H9 (cell line): ENCODE results near the gene RALGPS2. TPM values are rescaled to one million over a fixed set of nuclear protein-coding genes. Genes with fewer than 3 reads are reported as not detected.

Source experiments
- DNase-seq: peaks from one replicate; pipeline ENCODE4 v3.0.0-alpha.2; 2017
- H2AFZ ChIP-seq: one replicate; pipeline ENCODE4 v1.6.1; 2013; ENCODE audit warnings: mild to moderate bottlenecking, low read length, control low read depth, moderate library complexity
- H2AK5ac ChIP-seq: 2 replicates; pipeline ENCODE4 v1.6.1; 2013; ENCODE audit warnings: low read length, control low read depth, mixed read lengths; ENCODE audit not compliant: insufficient read length
- H2BK120ac ChIP-seq: one replicate; pipeline ENCODE4 v1.6.1; 2013; ENCODE audit warnings: low read depth, mild to moderate bottlenecking, low read length, control low read depth, inconsistent platforms; ENCODE audit not compliant: poor library complexity, severe bottlenecking
- H2BK12ac ChIP-seq: 2 replicates; pipeline ENCODE4 v1.6.1; 2013; ENCODE audit warnings: low read length, control low read depth, mixed read lengths, low read depth; ENCODE audit not compliant: insufficient read length
- H2BK15ac ChIP-seq: 2 replicates; pipeline ENCODE4 v1.6.1; 2013; ENCODE audit warnings: low read depth, low read length, control low read depth
- H2BK20ac ChIP-seq: one replicate; pipeline ENCODE4 v1.6.1; 2013; ENCODE audit warnings: low read depth, mild to moderate bottlenecking, low read length, control low read depth, inconsistent platforms; ENCODE audit not compliant: poor library complexity, severe bottlenecking
- H2BK5ac ChIP-seq: 2 replicates; pipeline ENCODE4 v1.6.1; 2013; ENCODE audit warnings: low read length, control low read depth, mixed read lengths; ENCODE audit not compliant: insufficient read length
- H3K14ac ChIP-seq: 2 replicates; pipeline ENCODE4 v1.6.1; 2013; ENCODE audit warnings: low read length, control low read depth; ENCODE audit not compliant: insufficient read depth
- H3K18ac ChIP-seq: 2 replicates; pipeline ENCODE4 v1.6.1; 2013; ENCODE audit warnings: low read depth, mild to moderate bottlenecking, mixed read lengths, low read length, control low read depth; ENCODE audit not compliant: insufficient read length
- H3K23ac ChIP-seq: 2 replicates; pipeline ENCODE4 v1.6.1; 2013; ENCODE audit warnings: low read length, control low read depth, mixed read lengths, low read depth; ENCODE audit not compliant: insufficient read length
- H3K23me2 ChIP-seq: 2 replicates; pipeline ENCODE4 v1.6.1; 2013; ENCODE audit warnings: low read depth, mild to moderate bottlenecking, mixed read lengths, low read length, control low read depth; ENCODE audit not compliant: insufficient read length, poor library complexity, severe bottlenecking
- H3K27ac ChIP-seq: 2 replicates; pipeline ENCODE4 v1.5.1; 2013; ENCODE audit warnings: low read length, control low read depth, mixed read lengths, low read depth; ENCODE audit not compliant: insufficient read length
- H3K27me3 ChIP-seq: 2 replicates; pipeline ENCODE4 v1.6.1; 2013; ENCODE audit warnings: low read length, control low read depth, inconsistent platforms; ENCODE audit not compliant: insufficient read depth
- H3K4ac ChIP-seq: 2 replicates; pipeline ENCODE4 v1.6.1; 2013; ENCODE audit warnings: low read depth, mild to moderate bottlenecking, control low read depth, inconsistent platforms, low read length, moderate library complexity
- H3K4me1 ChIP-seq: 2 replicates; pipeline ENCODE4 v1.6.1; 2013; ENCODE audit warnings: low read length, control low read depth, inconsistent platforms; ENCODE audit not compliant: insufficient read depth
- H3K4me2 ChIP-seq: 2 replicates; pipeline ENCODE4 v1.6.1; 2013; ENCODE audit warnings: low read length, control low read depth, mixed read lengths; ENCODE audit not compliant: insufficient read length, insufficient read depth
- H3K56ac ChIP-seq: 2 replicates; pipeline ENCODE4 v1.6.1; 2013; ENCODE audit warnings: low read depth, mild to moderate bottlenecking, mixed read lengths, low read length, control low read depth; ENCODE audit not compliant: insufficient read length
- H3K79me1 ChIP-seq: 2 replicates; pipeline ENCODE4 v1.6.1; 2013; ENCODE audit warnings: low read depth, mild to moderate bottlenecking, moderate library complexity, low read length, control low read depth, inconsistent platforms; ENCODE audit not compliant: insufficient read depth, poor library complexity, severe bottlenecking
- H3K79me2 ChIP-seq: 2 replicates; pipeline ENCODE4 v1.6.1; 2013; ENCODE audit warnings: low read length, control low read depth, inconsistent platforms; ENCODE audit not compliant: insufficient read depth
- H3K9ac ChIP-seq: 2 replicates; pipeline ENCODE4 v1.6.1; 2013; ENCODE audit warnings: low read length, control low read depth, mixed read lengths; ENCODE audit not compliant: insufficient read length; ENCODE audit errors: extremely low read depth
- H3K9me3 ChIP-seq: one replicate; pipeline ENCODE4 v1.6.1; 2013; ENCODE audit warnings: low read depth, low read length, inconsistent platforms; ENCODE audit not compliant: control insufficient read depth
- H3T11ph ChIP-seq: one replicate; pipeline ENCODE4 v1.6.1; 2013; ENCODE audit warnings: mild to moderate bottlenecking, low read length, control low read depth, inconsistent platforms
- H4K20me1 ChIP-seq: one replicate; pipeline ENCODE4 v1.6.1; 2013; ENCODE audit not compliant: control insufficient read depth, insufficient read length, insufficient read depth
- H4K5ac ChIP-seq: 2 replicates; pipeline ENCODE4 v1.6.1; 2013; ENCODE audit warnings: low read depth, mild to moderate bottlenecking, mixed read lengths, low read length, control low read depth; ENCODE audit not compliant: insufficient read length
- H4K8ac ChIP-seq: replicated peaks from 2 replicates; pipeline ENCODE4 v1.6.1; 2013; ENCODE audit warnings: low read length, control low read depth, mixed read lengths, low read depth; ENCODE audit not compliant: insufficient read length
- H4K91ac ChIP-seq: 2 replicates; pipeline ENCODE4 v1.6.1; 2013; ENCODE audit warnings: low read depth, mild to moderate bottlenecking, moderate library complexity, mixed read lengths, low read length, control low read depth; ENCODE audit not compliant: insufficient read length
- H3K27ac Mint-ChIP-seq, 3 experiments: 2 replicates in 2 of 3; 3 replicates in 1 of 3; pipeline ENCODE4 v1.8.0; 2020 to 2021; ENCODE audit warnings: mixed read lengths in 3 of 3, mild to moderate bottlenecking in 1 of 3, moderate library complexity in 1 of 3
- H3K27me3 Mint-ChIP-seq: 2 replicates; pipeline ENCODE4 v1.8.0; 2021; ENCODE audit warnings: low read depth, mild to moderate bottlenecking, moderate library complexity, mixed read lengths
- H3K36me3 Mint-ChIP-seq, 3 experiments: 2 replicates in 2 of 3; 3 replicates in 1 of 3; pipeline ENCODE4 v1.8.0; 2020 to 2021; ENCODE audit warnings: low read depth in 3 of 3, mixed read lengths in 3 of 3; ENCODE audit not compliant: insufficient read depth in 1 of 3
- H3K4me1 Mint-ChIP-seq, 2 experiments: 2 replicates each; pipeline ENCODE4 v1.8.0; 2020; ENCODE audit warnings: mixed read lengths in 2 of 2
- H3K4me3 Mint-ChIP-seq, 2 experiments: 2 replicates in 1 of 2; 3 replicates in 1 of 2; pipeline ENCODE4 v1.8.0; 2020 to 2021; ENCODE audit warnings: mild to moderate bottlenecking in 2 of 2, mixed read lengths in 2 of 2, moderate library complexity in 1 of 2
- H3K9me3 Mint-ChIP-seq, 2 experiments: 2 replicates in 1 of 2; 3 replicates in 1 of 2; pipeline ENCODE4 v1.8.0; 2020; ENCODE audit warnings: mild to moderate bottlenecking in 2 of 2, mixed read lengths in 2 of 2, moderate library complexity in 1 of 2
- WGBS: extraction: QIAGEN DNeasy Blood & Tissue Kit; methylation state at CpG from one replicate; pipeline ENCODE4 v1.1.7; 2013; ENCODE audit warnings: missing lambda C conversion rate, low lambda C conversion rate, mixed read lengths; ENCODE audit not compliant: insufficient read length; ENCODE audit errors: extremely low coverage; 5-methylcytosine and 5-hydroxymethylcytosine counted together
- total RNA-seq: library from RNA; stranded (reverse); gene quantifications from 2 replicates; pipeline ENCODE4 v1.2.1, GENCODE V29; 2021
- TF ChIP-seq, protein P1 (sequence below): fragments of 200-600 bp; sonication (generic); conservative IDR thresholded peaks from 3 replicates; pipeline ENCODE4 v1.8.0; 2021; ENCODE audit warnings: antibody characterized with exemption, mild to moderate bottlenecking

RALGPS2 gene
- total RNA-seq, 1 experiment from 2014 or later, result 32.6 TPM

DNA sequence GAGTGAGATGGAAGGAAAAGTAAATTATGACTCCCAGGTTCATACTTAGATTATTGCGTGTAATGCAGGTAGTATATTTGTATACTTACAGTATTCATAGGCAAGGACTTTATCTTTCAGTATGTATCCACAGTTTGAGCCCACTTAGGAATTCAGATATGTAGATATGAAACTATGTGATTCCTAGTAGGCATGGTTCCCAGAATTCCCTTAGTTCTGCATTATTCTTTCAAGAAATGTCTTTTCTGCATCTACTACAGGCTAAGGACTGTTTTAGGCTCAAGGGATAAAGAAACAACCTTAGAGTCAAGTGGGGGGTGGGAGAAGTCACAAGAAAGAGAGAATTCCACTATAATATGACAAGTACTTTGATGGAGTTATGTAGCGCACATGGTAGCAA lies 132.1 kb downstream of the RALGPS2 start:
- Mint-ChIP-seq H3K27me3 (no peaks in the 10 kb centered on the region), H3K4me1 (no peaks in the 10 kb centered on the region), H3K4me3 (no peak overlapping the region), H3K36me3 (peaks cover 0 to 6% (median 0%) of the 10 kb centered on the region in 3 experiments; a peak in 2 of 7 replicates), H3K27ac (no peak overlapping the region), H3K9me3 (no peaks in the 10 kb centered on the region)
- no peak overlapping the region for H4K8ac ChIP-seq
- H2AFZ ChIP-seq, result no peak overlapping the region
- H3K4me2 ChIP-seq, result no peak overlapping the region
- H2BK12ac ChIP-seq, result no peak overlapping the region
- no peak overlapping the region for H3K4ac ChIP-seq
- H2AK5ac ChIP-seq, result no peak overlapping the region
- H3K27me3 ChIP-seq, result no peaks in the 10 kb centered on the region
- no peaks in the 10 kb centered on the region for H3K4me1 ChIP-seq
- no peak overlapping the region for H3K9ac ChIP-seq
- no peak overlapping the region for H3T11ph ChIP-seq
- H3K56ac ChIP-seq, result no peak overlapping the region
- no peak overlapping the region for H2BK5ac ChIP-seq
- H4K5ac ChIP-seq, result no peak overlapping the region
- H3K79me2 ChIP-seq, result no peaks in the 10 kb centered on the region
- no peak for DNase-seq
- no peak overlapping the region for H3K14ac ChIP-seq
- H3K23ac ChIP-seq, result no peak overlapping the region
- H3K79me1 ChIP-seq, result no peaks in the 10 kb centered on the region
- no peak overlapping the region for H2BK20ac ChIP-seq
- H2BK120ac ChIP-seq, result no peak overlapping the region
- no peaks in the 10 kb centered on the region for H3K23me2 ChIP-seq
- no CpG with 5 or more reads among the region's 2 CpGs for WGBS
- H3K27ac ChIP-seq, result no peak overlapping the region
- no peak overlapping the region for H4K91ac ChIP-seq
- TF ChIP-seq, protein P1, sequence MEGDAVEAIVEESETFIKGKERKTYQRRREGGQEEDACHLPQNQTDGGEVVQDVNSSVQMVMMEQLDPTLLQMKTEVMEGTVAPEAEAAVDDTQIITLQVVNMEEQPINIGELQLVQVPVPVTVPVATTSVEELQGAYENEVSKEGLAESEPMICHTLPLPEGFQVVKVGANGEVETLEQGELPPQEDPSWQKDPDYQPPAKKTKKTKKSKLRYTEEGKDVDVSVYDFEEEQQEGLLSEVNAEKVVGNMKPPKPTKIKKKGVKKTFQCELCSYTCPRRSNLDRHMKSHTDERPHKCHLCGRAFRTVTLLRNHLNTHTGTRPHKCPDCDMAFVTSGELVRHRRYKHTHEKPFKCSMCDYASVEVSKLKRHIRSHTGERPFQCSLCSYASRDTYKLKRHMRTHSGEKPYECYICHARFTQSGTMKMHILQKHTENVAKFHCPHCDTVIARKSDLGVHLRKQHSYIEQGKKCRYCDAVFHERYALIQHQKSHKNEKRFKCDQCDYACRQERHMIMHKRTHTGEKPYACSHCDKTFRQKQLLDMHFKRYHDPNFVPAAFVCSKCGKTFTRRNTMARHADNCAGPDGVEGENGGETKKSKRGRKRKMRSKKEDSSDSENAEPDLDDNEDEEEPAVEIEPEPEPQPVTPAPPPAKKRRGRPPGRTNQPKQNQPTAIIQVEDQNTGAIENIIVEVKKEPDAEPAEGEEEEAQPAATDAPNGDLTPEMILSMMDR, result no peak
- H2BK15ac ChIP-seq, result no peak overlapping the region
- no peaks in the 10 kb centered on the region for H3K9me3 ChIP-seq
- no peaks in the 10 kb centered on the region for H4K20me1 ChIP-seq
- H3K18ac ChIP-seq, result no peak overlapping the region
